IMR-90 (cell line): ENCODE measurements around the gene RAB1B. TPM values are rescaled to one million over a fixed set of nuclear protein-coding genes. Genes with fewer than 3 reads are reported as not detected.

ENCODE experiments used
- ATAC-seq: fragments of 200-7000 bp; cut with Tn5 transposase; 2 replicates; pipeline ENCODE4 v1.9.1; 2020; ENCODE audit warnings: low read depth, mild to moderate bottlenecking, moderate library complexity
- BruUV-seq: library from RNA; stranded (reverse); fragments of 400-500 nt; replicated peaks from 2 replicates; lab custom pipeline; 2021; lab: Mats Ljungman, UMichigan
- CTCF ChIA-PET: fragments of 300-600 bp; formaldehyde crosslinking; extraction: SDS; loops from one replicate; lab custom pipeline; 2021; ENCODE audit warnings: antibody characterized with exemption; lab: Yijun Ruan, JAX
- POLR2A ChIA-PET: fragments of 300-600 bp; sonication (Branson Sonifier 250); formaldehyde crosslinking; loops from one replicate; lab custom pipeline; 2022; ENCODE audit warnings: antibody characterized with exemption; ENCODE audit not compliant: unreplicated experiment; lab: Charles Lee
- DNase-seq: peaks from one replicate; pipeline ENCODE4 v3.0.0; 2013
- H2AFZ ChIP-seq: replicated peaks from 2 replicates; pipeline ENCODE3; 2013; ENCODE audit warnings: low read length, mild to moderate bottlenecking; ENCODE audit not compliant: poor library complexity
- H2AK5ac ChIP-seq: 2 replicates; pipeline ENCODE4 v1.6.1; 2013; ENCODE audit warnings: low read depth, low read length, inconsistent platforms
- H2AK9ac ChIP-seq: replicated peaks from 2 replicates; pipeline ENCODE3; 2013; ENCODE audit warnings: mild to moderate bottlenecking, low read depth, low read length, moderate library complexity; ENCODE audit not compliant: poor library complexity
- H2BK120ac ChIP-seq: 2 replicates; pipeline ENCODE4 v1.6.1; 2013; ENCODE audit warnings: low read depth, low read length, inconsistent platforms
- H2BK15ac ChIP-seq: 3 replicates; pipeline ENCODE4 v1.6.1; 2013; ENCODE audit warnings: low read depth, low read length, inconsistent platforms
- H2BK20ac ChIP-seq: 2 replicates; pipeline ENCODE4 v1.6.1; 2013; ENCODE audit warnings: low read depth, mild to moderate bottlenecking, inconsistent platforms, low read length, moderate library complexity
- H2BK5ac ChIP-seq: 2 replicates; pipeline ENCODE4 v1.6.1; 2013; ENCODE audit warnings: mild to moderate bottlenecking, low read depth, low read length, inconsistent platforms; ENCODE audit not compliant: poor library complexity, severe bottlenecking
- H3K14ac ChIP-seq: replicated peaks from 2 replicates; pipeline ENCODE4 v1.6.1; 2013; ENCODE audit warnings: low read depth, low read length, inconsistent platforms
- H3K18ac ChIP-seq: 2 replicates; pipeline ENCODE4 v1.6.1; 2013; ENCODE audit warnings: low read depth, low read length, control low read depth
- H3K23ac ChIP-seq: 2 replicates; pipeline ENCODE4 v1.6.1; 2013; ENCODE audit warnings: low read depth, low read length, inconsistent platforms
- H3K27ac ChIP-seq: 2 replicates; pipeline ENCODE4 v1.5.1; 2013; ENCODE audit warnings: mild to moderate bottlenecking, control low read depth, low read length; ENCODE audit not compliant: insufficient read depth
- H3K27me3 ChIP-seq: 2 replicates; pipeline ENCODE4 v1.6.1; 2013; ENCODE audit warnings: low read length; ENCODE audit not compliant: control insufficient read depth, insufficient read depth
- H3K36me3 ChIP-seq: 2 replicates; pipeline ENCODE4 v1.6.1; 2013; ENCODE audit warnings: low read length, mixed read lengths; ENCODE audit not compliant: control insufficient read depth, insufficient read depth
- H3K4ac ChIP-seq: 2 replicates; pipeline ENCODE4 v1.6.1; 2013; ENCODE audit warnings: low read depth, low read length, inconsistent platforms
- H3K4me1 ChIP-seq: 2 replicates; pipeline ENCODE4 v1.6.1; 2013; ENCODE audit warnings: low read length, mixed read lengths; ENCODE audit not compliant: control insufficient read depth, insufficient read depth
- H3K4me2 ChIP-seq: 2 replicates; pipeline ENCODE4 v1.6.1; 2013; ENCODE audit warnings: low read depth, mild to moderate bottlenecking, control low read depth, low read length, moderate library complexity
- H3K4me3 ChIP-seq: 2 replicates; pipeline ENCODE4 v1.5.1; 2013; ENCODE audit warnings: low read depth, mild to moderate bottlenecking, control low read depth, low read length, moderate library complexity; ENCODE audit not compliant: insufficient read depth
- H3K56ac ChIP-seq: 2 replicates; pipeline ENCODE4 v1.6.1; 2013; ENCODE audit warnings: low read length, inconsistent platforms; ENCODE audit not compliant: insufficient read depth; ENCODE audit errors: extremely low read depth
- H3K79me1 ChIP-seq, 2 experiments: 2 replicates each; pipeline ENCODE4 v1.6.1; 2013; ENCODE audit warnings: low read length in 2 of 2, inconsistent platforms in 1 of 2, low read depth in 1 of 2
- H3K9ac ChIP-seq: 2 replicates; pipeline ENCODE4 v1.6.1; 2013; ENCODE audit warnings: low read depth, low read length, control low read depth
- H3K9me1 ChIP-seq: 2 replicates; pipeline ENCODE4 v1.6.1; 2013; ENCODE audit warnings: low read length, inconsistent platforms; ENCODE audit not compliant: insufficient read depth
- H3K9me3 ChIP-seq: 2 replicates; pipeline ENCODE4 v1.6.1; 2013; ENCODE audit warnings: low read length; ENCODE audit not compliant: control insufficient read depth, insufficient read depth
- H4K20me1 ChIP-seq: 2 replicates; pipeline ENCODE4 v1.6.1; 2013; ENCODE audit warnings: low read length, inconsistent platforms; ENCODE audit not compliant: insufficient read depth
- H4K5ac ChIP-seq: 2 replicates; pipeline ENCODE4 v1.6.1; 2013; ENCODE audit warnings: mild to moderate bottlenecking, low read depth, low read length, control low read depth
- H4K8ac ChIP-seq, 2 experiments: 2 replicates each; pipeline ENCODE4 v1.6.1; 2013; ENCODE audit warnings: low read depth in 2 of 2, low read length in 2 of 2, control low read depth in 1 of 2, inconsistent platforms in 1 of 2
- H4K91ac ChIP-seq: 2 replicates; pipeline ENCODE4 v1.6.1; 2013; ENCODE audit warnings: low read depth, low read length, inconsistent platforms; ENCODE audit not compliant: insufficient read depth
- MAZ ChIP-seq: IDR thresholded peaks from 2 replicates; pipeline ENCODE4 v1.6.1; 2012; ENCODE audit warnings: low read depth, mild to moderate bottlenecking, low read length, improper control_type of control experiment, moderate library complexity, borderline replicate concordance
- MXI1 ChIP-seq: IDR thresholded peaks from 2 replicates; pipeline ENCODE4 v1.6.1; 2012; ENCODE audit warnings: low read depth, mild to moderate bottlenecking, low read length, moderate library complexity, borderline replicate concordance
- POLR2A ChIP-seq: IDR thresholded peaks from 2 replicates; pipeline ENCODE4 v1.6.1; 2012; ENCODE audit warnings: mild to moderate bottlenecking, low read depth, low read length
- WGBS, 2 experiments: methylation state at CpG; one replicate each; pipeline versions ENCODE4 v1.1.5 to v1.1.7; 2013; ENCODE audit warnings: missing lambda C conversion rate in 2 of 2; ENCODE audit not compliant: insufficient read length in 1 of 2; ENCODE audit errors: extremely low coverage in 2 of 2; 5-methylcytosine and 5-hydroxymethylcytosine counted together
- dilution Hi-C: fragments of 300-500 bp; cut with HindIII; formaldehyde crosslinking; loops from one replicate; pipeline ENCODE4 v1.14.3; 2018; ENCODE audit warnings: low sequenced_read_pairs; ENCODE audit not compliant: unreplicated experiment
- in situ Hi-C: fragments of 300-500 bp; cut with MboI; formaldehyde crosslinking; loops from 3 replicates; pipeline ENCODE4 v1.14.3; 2019; ENCODE audit warnings: low sequenced_read_pairs, inconsistent platforms, mixed read lengths
- intact Hi-C: fragments of 100-400 bp; cut with micrococcal nuclease; formaldehyde crosslinking; loops from 2 replicates; pipeline ENCODE4 v1.10.0; 2022
- polyA plus RNA-seq, 3 experiments: library from polyadenylated mRNA; depleted of rRNA; stranded (reverse); fragments of >200 nt; gene quantifications; 2 replicates each; pipeline ENCODE4 v1.2.3, GENCODE V29; 2012; ENCODE audit warnings: low replicate concordance in 1 of 3
- total RNA-seq: library from RNA; depleted of rRNA; stranded (reverse); fragments of >200 nt; gene quantifications from 2 replicates; pipeline ENCODE4 v1.2.3, GENCODE V29; 2012

RAB1B gene
- total and polyA plus RNA-seq, 2 of the 4 experiments (the other 2 are of a cell fraction), result 83.7 to 248 TPM

DNA sequence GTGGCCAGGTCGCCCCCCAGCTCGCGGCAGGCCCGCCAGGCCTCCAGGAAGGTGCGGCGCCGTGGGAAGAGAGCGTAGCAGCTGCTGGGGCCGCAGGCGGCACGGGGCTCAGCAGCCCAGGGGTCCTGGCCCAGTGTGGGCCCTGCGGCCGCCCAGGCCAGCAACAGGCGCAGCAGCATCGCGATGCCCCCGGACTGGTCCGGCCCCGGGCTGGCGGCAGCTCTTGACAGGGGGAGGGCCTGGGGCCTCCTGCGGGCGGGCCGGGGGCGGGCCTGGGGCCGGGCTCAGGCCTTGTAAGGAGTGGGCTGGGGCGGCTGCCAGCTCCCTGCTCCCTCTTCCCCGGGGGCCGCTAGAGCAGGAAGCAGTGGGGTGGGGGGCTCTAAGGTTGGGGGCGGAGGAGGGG is 48.4 kb downstream of the RAB1B start, which contains the start of gene CD248:
Gene CD248, minus strand, starts transcription at position 196 of the 403 bp plus-strand sequence. Its CDS starts 17 bp downstream, at position 179.
- peaks cover 32% of the 10 kb centered on the region for H3K4me1 ChIP-seq
- in situ Hi-C loops, result no loop called here
- dilution Hi-C loops, result no loop called here
- H3K36me3 ChIP-seq, result no peaks in the 10 kb centered on the region
- H4K5ac ChIP-seq, result peak within 1 kb of the TSS; percentile 97
- H2AK5ac ChIP-seq, result peak within 1 kb of the TSS; percentile 100
- H4K8ac ChIP-seq, result peak within 1 kb of the TSS; percentile 85 to 99
- H3K18ac ChIP-seq, result peak within 1 kb of the TSS; percentile 97
- peak within 1 kb of the TSS; percentile 94; the same call in 2 of the 3 replicates for H2BK15ac ChIP-seq
- H3K27me3 ChIP-seq, result no peaks in the 10 kb centered on the region
- H2BK120ac ChIP-seq, result peak within 1 kb of the TSS; percentile 100
- no peaks in the 10 kb centered on the region for H3K9me3 ChIP-seq
- H3K14ac ChIP-seq, result peak within 1 kb of the TSS; percentile 100
- peak within 1 kb of the TSS; percentile 100 for H3K4ac ChIP-seq
- H3K23ac ChIP-seq, result peak within 1 kb of the TSS; percentile 100
- peak within 1 kb of the TSS; percentile 89 for H2AFZ ChIP-seq
- peaks cover 11% of the 10 kb centered on the region for H3K9me1 ChIP-seq
- H2BK20ac ChIP-seq, result peak within 1 kb of the TSS; percentile 100
- peak within 1 kb of the TSS; percentile 100 for H3K27ac ChIP-seq
- BruUV-seq, result no TSS peak
- CTCF ChIA-PET, result no interaction called here
- H3K79me1 ChIP-seq, result peaks cover 0 to 42% of the 10 kb centered on the region in 2 experiments; a peak in 2 of 4 replicates
- 2% methylated on average over 10 of the region's 29 CpGs; no CpG with 5 or more reads in 1 of the 2 experiments for WGBS, 2 experiments
- H4K91ac ChIP-seq, result peak within 1 kb of the TSS; percentile 99
- peak within 1 kb of the TSS; percentile 93 for H2AK9ac ChIP-seq
- peak within 1 kb of the TSS; percentile 98 for H3K56ac ChIP-seq
- H2BK5ac ChIP-seq, result peak within 1 kb of the TSS; percentile 100
- H4K20me1 ChIP-seq, result peaks cover 39% of the 10 kb centered on the region
- peak; percentile 78 for DNase-seq
- peak within 1 kb of the TSS; percentile 72 for H3K4me3 ChIP-seq
- intact Hi-C loops, result no loop called here
- peak within 1 kb of the TSS; percentile 85 for H3K4me2 ChIP-seq
- peak within 1 kb of the TSS; percentile 95 for H3K9ac ChIP-seq
- TF ChIP-seq MAZ, result 0 out of 2 replicates have a peak, but pooled peaks have one; percentile 10
- TF ChIP-seq POLR2A, result peak; percentile 89
- TF ChIP-seq MXI1, result no peak
- POLR2A ChIA-PET, result interaction anchor here (0.7 to 1.2 kb wide), 5 partner anchors 10 to 28 kb away, joined by 3 to 16 read pairs (median 5); partner anchors contain the start of genes RIN1 and YIF1A
- peak; percentile 51 for ATAC-seq
